ENCODE results near the gene EFCAB11. TPM values are rescaled to one million over a fixed set of nuclear protein-coding genes. Genes with fewer than 3 reads are reported as not detected.

EFCAB11 gene
- total and polyA plus RNA-seq, 2 experiments from 2014 or later, result 7.7 to 24.6 TPM

- ATAC-seq (no peak), DNase-seq (ENCODE audit: low spot score) (no peak)
- peaks cover 8% of the 10 kb centered on the region; the same call in 2 of the 3 replicates for H3K36me3 Mint-ChIP-seq (ENCODE audit: low read depth)
- Histone ChIP-seq H3K9me2 (ENCODE audit: insufficient read depth) (peaks cover 10% of the 10 kb centered on the region), H3K36me3 (ENCODE audit: insufficient read depth) (no peaks in the 10 kb centered on the region), H2AFZ (no peak overlapping the region), H3K4me1 (ENCODE audit: insufficient read depth) (0 out of 2 replicates have a peak, but pooled peaks cover 6% of the 10 kb centered on the region), H3K79me2 (replicated peaks; ENCODE audit: insufficient read depth) (no peaks in the 10 kb centered on the region), H3K4me2 (no peak overlapping the region), H3K27me3 (ENCODE audit: insufficient read depth) (no peaks in the 10 kb centered on the region), H3K27ac (ENCODE audit: low read depth) (no peak overlapping the region), H3K4me3 (no peak overlapping the region), H3F3A (replicated peaks; ENCODE audit: low read depth) (no peaks in the 10 kb centered on the region), H4K20me1 (replicated peaks; ENCODE audit: insufficient read depth) (no peaks in the 10 kb centered on the region)
- no peak overlapping the region for H3K27ac Mint-ChIP-seq
- H3K27me3 Mint-ChIP-seq (ENCODE audit: insufficient read depth, low read depth, poor library complexity), result peaks cover 10% of the 10 kb centered on the region
- no peak for TF ChIP-seq CREB1 (CRISPR knock-in tag; IDR thresholded peaks at IDR 0.05; ENCODE audit: low read depth)
- no peak for TF ChIP-seq EZH2 (IDR thresholded peaks at IDR 0.05; ENCODE audit: low read depth, unreplicated experiment)
- no peak for TF ChIP-seq NANOG (IDR thresholded peaks at IDR 0.05; ENCODE audit: borderline replicate concordance)
- TF ChIP-seq EZH2phosphoT487 (IDR thresholded peaks at IDR 0.05; ENCODE audit: unreplicated experiment), result no peak
- TF ChIP-seq STAT1 (IDR thresholded peaks at IDR 0.05; ENCODE audit: unreplicated experiment), result no peak
- TF ChIP-seq ZNF462 (CRISPR knock-in tag; IDR thresholded peaks at IDR 0.05), result no peak
- no peak for TF ChIP-seq CTCF (conservative IDR thresholded peaks at IDR 0.05; ENCODE audit: low read depth in 2 of 2)
- no peak for TF ChIP-seq POLR2AphosphoS5 (IDR thresholded peaks at IDR 0.05; ENCODE audit: low read depth)
- TF ChIP-seq REST (IDR thresholded peaks at IDR 0.05; ENCODE audit: unreplicated experiment), result no peak
- TF ChIP-seq ZNF114 (CRISPR knock-in tag; IDR thresholded peaks at IDR 0.05), result no peak
- TF ChIP-seq JUNB (IDR thresholded peaks at IDR 0.05; ENCODE audit: unreplicated experiment), result no peak
- TF ChIP-seq, protein P1, sequence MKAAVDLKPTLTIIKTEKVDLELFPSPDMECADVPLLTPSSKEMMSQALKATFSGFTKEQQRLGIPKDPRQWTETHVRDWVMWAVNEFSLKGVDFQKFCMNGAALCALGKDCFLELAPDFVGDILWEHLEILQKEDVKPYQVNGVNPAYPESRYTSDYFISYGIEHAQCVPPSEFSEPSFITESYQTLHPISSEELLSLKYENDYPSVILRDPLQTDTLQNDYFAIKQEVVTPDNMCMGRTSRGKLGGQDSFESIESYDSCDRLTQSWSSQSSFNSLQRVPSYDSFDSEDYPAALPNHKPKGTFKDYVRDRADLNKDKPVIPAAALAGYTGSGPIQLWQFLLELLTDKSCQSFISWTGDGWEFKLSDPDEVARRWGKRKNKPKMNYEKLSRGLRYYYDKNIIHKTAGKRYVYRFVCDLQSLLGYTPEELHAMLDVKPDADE (IDR thresholded peaks at IDR 0.05), result no peak
- no peak for TF ChIP-seq ZNF331 (CRISPR knock-in tag; IDR thresholded peaks at IDR 0.05; ENCODE audit: low read depth)
- H3K9me3 Mint-ChIP-seq, result peaks cover 12% of the 10 kb centered on the region
- H3K4me1 Mint-ChIP-seq, result peaks cover 9% of the 10 kb centered on the region
- no peak overlapping the region for H3K4me3 Mint-ChIP-seq
These were observed 198.7 kb downstream of the EFCAB11 start for GRCh38 chr14:89755816-89756215.

Measured in GM23338 (cell line).